SK-N-SH treated with all-trans-retinoic acid at 6 μM for 48 hours (cell line): ENCODE measurements around the gene C11orf16.

ENCODE experiments used
- ARNTL ChIP-seq: fragments of 450-650 bp; formaldehyde crosslinking; IDR thresholded peaks from 2 replicates; pipeline ENCODE4 v1.5.0; 2020; ENCODE audit warnings: low read depth, mild to moderate bottlenecking, moderate library complexity, borderline replicate concordance
- BACH2 ChIP-seq: fragments of 250-450 bp; sonication (Bioruptor Pico); IDR thresholded peaks from 2 replicates; pipeline ENCODE4 v1.9.0; 2021; ENCODE audit warnings: mild to moderate bottlenecking, borderline replicate concordance
- ISL1 ChIP-seq: fragments of 250-450 bp; sonication (Bioruptor Pico); IDR thresholded peaks from 2 replicates; pipeline ENCODE4 v2.1.2; 2022; ENCODE audit warnings: mild to moderate bottlenecking, moderate library complexity
- PATZ1 ChIP-seq: fragments of 250-450 bp; sonication (Bioruptor Pico); IDR thresholded peaks from 2 replicates; pipeline ENCODE4 v1.8.0; 2020; ENCODE audit warnings: mild to moderate bottlenecking, moderate library complexity, borderline replicate concordance
- POU6F1 ChIP-seq: fragments of 250-450 bp; sonication (Bioruptor Pico); IDR thresholded peaks from 2 replicates; pipeline ENCODE4 v1.8.0; 2021; ENCODE audit warnings: low read depth, mild to moderate bottlenecking, moderate library complexity, borderline replicate concordance
- PPARA ChIP-seq: fragments of 250-450 bp; sonication (Bioruptor Pico); IDR thresholded peaks from 2 replicates; pipeline ENCODE4 v1.5.0; 2020; ENCODE audit warnings: mild to moderate bottlenecking, borderline replicate concordance
- RARB ChIP-seq: fragments of 250-450 bp; sonication (Bioruptor Pico); IDR thresholded peaks from 2 replicates; pipeline ENCODE4 v1.8.0; 2021; ENCODE audit warnings: mild to moderate bottlenecking, moderate library complexity
- SNAI2 ChIP-seq: fragments of 250-450 bp; sonication (Bioruptor Pico); IDR thresholded peaks from 2 replicates; pipeline ENCODE4 v1.5.0; 2020; ENCODE audit warnings: mild to moderate bottlenecking, moderate library complexity
- TOX ChIP-seq: fragments of 250-450 bp; sonication (Bioruptor Pico); IDR thresholded peaks from 2 replicates; pipeline ENCODE4 v1.8.0; 2021; ENCODE audit warnings: mild to moderate bottlenecking, moderate library complexity, borderline replicate concordance
- ZC3H10 ChIP-seq: fragments of 250-450 bp; sonication (Bioruptor Pico); IDR thresholded peaks from 2 replicates; pipeline ENCODE4 v1.5.1; 2021; ENCODE audit warnings: mild to moderate bottlenecking, moderate library complexity
- ZFP30 ChIP-seq: fragments of 450-650 bp; formaldehyde crosslinking; IDR thresholded peaks from 2 replicates; pipeline ENCODE4 v1.5.0; 2022; ENCODE audit warnings: mild to moderate bottlenecking, moderate library complexity
- ZNF565 ChIP-seq: fragments of 450-650 bp; formaldehyde crosslinking; conservative IDR thresholded peaks from 2 replicates; pipeline ENCODE4 v1.5.0; 2020; ENCODE audit warnings: low read depth, mild to moderate bottlenecking, moderate library complexity
- ZNF8 ChIP-seq: fragments of 450-650 bp; formaldehyde crosslinking; IDR thresholded peaks from 2 replicates; pipeline ENCODE4 v1.5.0; 2020; ENCODE audit warnings: mild to moderate bottlenecking, moderate library complexity
- TF ChIP-seq, protein P1 (sequence below): fragments of 250-450 bp; sonication (Bioruptor Pico); IDR thresholded peaks from 2 replicates; pipeline ENCODE4 v1.5.1; 2020; ENCODE audit warnings: low read depth, mild to moderate bottlenecking, moderate library complexity

DNA sequence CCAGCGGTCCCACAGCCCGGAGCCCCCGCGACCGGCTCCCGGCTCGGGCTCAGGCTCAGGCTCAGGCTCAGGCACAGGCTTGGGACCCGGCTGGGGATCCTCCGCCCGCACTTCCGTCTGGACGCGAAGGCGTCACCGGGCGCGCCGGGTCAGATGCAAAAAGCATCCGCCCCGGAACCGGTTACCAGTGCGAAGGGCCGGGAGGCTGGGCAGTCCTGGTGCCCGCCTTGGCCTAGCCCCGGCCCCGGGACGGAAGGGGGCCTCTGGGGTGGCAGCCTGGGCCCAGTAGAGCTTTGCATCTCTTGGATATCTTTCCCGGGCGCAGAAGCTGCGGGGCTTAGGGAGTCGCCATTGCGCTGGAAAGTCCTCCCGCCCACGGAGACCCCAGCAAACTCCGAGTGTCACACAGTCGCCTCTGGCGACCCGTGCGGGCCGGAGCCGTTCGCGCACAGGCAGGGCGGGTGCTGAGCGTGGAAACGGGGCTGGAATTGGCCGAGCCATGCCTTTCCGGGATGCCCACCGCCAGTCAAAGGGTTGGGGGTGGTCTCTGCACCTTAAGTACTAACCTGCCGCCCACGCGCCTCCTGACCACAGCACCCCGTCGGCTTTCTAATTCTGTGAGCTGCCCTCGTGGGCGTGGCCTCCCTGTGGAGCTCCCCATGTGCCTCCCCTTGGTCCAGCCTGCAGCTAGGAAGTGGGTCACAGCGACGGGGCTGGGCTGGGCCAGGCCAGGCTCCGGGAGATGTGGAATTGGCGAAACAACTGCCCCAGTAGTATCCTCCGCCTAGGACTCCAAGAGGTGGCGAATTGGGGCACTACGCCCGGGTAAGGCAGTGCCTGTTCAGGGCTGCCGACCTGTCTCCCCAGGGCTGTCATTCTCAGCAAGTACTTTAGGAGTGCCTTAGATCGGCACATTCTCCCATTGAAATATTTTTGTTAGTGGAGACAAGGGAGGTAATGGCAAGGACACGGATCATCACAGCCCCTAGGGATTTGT lies 31.9 kb upstream of the C11orf16 start, which contains the start of gene TMEM9B:
- TF ChIP-seq ARNTL (CRISPR knock-in tag) = no peak
- TF ChIP-seq ZNF8 (CRISPR knock-in tag) = no peak
- TF ChIP-seq ZC3H10 (CRISPR knock-in tag) = no peak
- no peak for TF ChIP-seq PPARA (CRISPR knock-in tag)
- TF ChIP-seq, protein P1, sequence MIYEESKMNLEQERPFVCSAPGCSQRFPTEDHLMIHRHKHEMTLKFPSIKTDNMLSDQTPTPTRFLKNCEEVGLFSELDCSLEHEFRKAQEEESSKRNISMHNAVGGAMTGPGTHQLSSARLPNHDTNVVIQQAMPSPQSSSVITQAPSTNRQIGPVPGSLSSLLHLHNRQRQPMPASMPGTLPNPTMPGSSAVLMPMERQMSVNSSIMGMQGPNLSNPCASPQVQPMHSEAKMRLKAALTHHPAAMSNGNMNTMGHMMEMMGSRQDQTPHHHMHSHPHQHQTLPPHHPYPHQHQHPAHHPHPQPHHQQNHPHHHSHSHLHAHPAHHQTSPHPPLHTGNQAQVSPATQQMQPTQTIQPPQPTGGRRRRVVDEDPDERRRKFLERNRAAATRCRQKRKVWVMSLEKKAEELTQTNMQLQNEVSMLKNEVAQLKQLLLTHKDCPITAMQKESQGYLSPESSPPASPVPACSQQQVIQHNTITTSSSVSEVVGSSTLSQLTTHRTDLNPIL (CRISPR knock-in tag) = no peak
- no peak for TF ChIP-seq RARB (CRISPR knock-in tag)
- TF ChIP-seq POU6F1 (CRISPR knock-in tag) = no peak
- no peak for TF ChIP-seq PATZ1 (CRISPR knock-in tag)
- no peak for TF ChIP-seq BACH2 (CRISPR knock-in tag)
- TF ChIP-seq ISL1 (CRISPR knock-in tag) = no peak
- TF ChIP-seq SNAI2 = no peak
- TF ChIP-seq ZNF565 (CRISPR knock-in tag) = no peak
- no peak for TF ChIP-seq ZFP30 (CRISPR knock-in tag)
- TF ChIP-seq TOX (CRISPR knock-in tag) = no peak
